NOMO-1 (cell line): Measurements from ENCODE around the gene PRR30.

ENCODE experiments used
- DNase-seq, 2 experiments: peaks; one replicate each; lab custom pipeline; 2025; ENCODE audit not compliant: unreplicated experiment in 2 of 2; lab: John Stamatoyannopoulos, UW

The PRR30 gene

DNA sequence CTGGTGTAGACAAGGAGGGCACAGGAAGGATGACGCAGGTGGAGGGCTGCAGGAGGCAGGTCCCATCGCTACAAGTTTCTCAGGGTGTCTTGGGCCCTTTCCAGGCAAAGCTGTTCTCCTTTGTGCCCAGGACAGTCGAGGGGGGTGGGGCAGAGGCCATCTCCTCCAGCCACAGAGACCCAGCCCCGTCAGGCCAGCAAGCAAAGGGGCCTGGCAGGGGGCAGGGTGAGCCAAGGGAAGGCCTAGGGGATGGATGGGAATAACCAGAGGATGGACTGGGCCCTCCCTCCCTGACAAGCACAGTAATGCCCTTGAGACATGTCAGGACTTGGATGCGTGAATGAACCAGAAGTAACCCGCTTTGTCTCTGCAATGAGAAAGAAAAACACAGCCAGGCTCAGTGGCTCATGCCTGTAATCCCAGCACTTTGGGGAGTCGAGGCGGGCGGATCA is 15.9 kb upstream of the PRR30 start:
- DNase-seq: no peak

DNA sequence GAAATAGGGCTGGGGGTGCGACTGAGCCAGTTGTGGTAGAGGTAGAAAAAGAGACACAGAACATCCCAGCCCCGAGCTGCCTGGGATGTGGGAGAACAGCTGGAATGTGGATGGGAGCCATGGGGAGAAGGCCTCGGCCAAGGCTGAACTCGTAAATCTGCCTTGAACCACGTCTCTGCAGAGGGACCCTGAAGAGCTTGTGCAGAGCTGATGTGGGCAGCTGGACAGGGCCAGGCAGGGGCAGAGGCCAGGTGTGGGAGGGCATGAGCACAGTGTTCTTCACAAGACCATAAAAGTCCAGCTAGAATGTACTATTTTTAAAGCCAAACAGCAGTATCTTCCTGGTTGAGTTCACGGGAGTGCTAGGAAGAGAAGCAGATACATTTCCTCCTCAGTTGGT is 15.3 kb upstream of the PRR30 start:
- no peak for DNase-seq

DNA sequence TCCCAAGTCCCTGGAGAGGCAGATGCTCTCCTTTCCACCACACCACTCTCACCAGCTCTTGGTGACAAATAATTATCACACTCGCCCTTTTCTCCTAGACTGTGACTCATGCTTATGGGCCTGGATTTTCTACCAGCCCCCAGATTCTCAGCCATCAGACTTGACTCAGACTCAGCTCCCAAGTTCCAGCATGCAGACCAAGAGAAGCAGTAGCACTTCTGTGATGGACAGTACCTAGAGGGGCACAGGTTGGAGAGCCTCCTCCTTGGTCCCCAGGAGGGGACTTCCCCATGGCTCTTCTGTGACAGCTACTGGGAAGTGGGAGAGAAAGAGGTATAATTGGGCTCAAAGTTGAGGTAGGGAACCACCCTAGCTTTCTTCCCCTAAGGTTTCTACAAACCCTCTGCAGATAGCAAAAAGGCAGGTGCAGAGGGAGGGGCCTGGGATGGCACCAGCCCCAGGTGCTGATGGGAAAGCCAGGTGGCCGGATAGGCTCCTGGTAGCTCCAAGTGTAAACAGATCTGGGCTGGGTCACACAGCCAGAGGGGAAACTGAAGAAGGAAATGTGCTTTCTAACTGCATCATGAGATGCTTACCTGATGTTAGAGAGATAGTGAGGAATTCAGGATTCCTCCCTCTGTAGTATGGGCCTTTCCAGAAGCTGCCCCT is 13.7 kb upstream of the PRR30 start:
- no peak for DNase-seq

DNA sequence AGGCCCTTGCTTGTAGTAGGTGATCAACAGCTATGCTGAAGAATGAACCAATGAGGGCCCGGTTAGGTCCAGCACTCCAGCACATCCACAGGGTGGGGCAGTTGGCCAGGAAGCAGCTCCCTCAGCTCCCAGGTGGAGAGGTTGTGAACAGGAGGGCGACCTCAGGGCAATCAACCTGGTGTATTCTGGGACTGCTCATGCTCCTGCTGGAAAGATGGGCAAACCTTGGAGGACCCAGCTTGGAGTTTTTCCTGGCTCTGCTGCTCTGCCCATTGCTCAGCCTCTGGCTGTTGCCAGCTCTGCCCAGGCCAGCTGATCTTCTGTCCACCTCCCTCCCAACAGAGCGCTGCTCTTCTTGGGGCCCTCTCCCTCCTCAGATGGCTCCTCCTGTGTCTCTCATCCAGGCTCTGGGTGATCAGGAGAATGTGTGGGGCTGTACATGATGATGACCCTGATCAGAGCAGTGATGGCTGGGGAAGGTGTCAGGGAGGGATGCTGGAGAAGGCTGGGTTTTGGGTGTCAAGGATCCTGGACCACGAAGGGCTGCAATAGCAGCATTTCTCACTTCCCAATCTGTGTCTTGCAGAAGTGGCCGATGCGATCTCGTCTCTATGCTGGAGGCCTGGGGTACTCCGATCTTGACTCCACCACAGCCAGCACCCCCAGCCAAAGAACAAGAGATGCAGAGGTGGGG is 13.0 kb upstream of the PRR30 start:
- DNase-seq: no peak

DNA sequence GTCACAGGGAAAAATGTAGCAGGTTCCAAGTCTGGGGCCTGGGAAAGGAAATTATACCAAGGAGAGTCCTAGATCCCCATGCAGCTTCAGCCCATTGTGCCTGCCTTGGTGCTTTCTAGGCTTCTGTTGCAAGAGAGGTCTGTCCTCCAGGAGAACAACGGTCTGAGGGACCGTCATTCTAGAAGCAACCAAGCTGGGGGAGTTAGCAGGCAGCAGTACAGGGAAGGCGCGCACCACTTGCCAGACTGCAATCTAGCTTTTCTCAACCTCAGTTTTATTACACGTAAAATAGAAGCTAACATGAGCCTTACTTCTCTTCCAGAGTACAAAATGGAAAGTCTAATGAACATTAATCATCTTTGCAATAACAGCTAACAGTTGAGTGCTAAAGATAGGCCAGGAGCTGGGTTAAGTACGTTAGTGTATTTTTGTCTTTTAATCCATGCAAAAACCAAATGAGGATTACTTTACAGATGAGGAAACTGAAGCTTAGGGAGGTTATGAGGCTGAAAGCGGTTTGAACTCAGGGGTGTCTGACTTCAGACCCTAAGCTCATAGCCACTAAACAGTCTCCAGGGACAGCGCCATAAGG is 11.5 kb upstream of the PRR30 start:
- DNase-seq: peak; percentile 27 to 54

DNA sequence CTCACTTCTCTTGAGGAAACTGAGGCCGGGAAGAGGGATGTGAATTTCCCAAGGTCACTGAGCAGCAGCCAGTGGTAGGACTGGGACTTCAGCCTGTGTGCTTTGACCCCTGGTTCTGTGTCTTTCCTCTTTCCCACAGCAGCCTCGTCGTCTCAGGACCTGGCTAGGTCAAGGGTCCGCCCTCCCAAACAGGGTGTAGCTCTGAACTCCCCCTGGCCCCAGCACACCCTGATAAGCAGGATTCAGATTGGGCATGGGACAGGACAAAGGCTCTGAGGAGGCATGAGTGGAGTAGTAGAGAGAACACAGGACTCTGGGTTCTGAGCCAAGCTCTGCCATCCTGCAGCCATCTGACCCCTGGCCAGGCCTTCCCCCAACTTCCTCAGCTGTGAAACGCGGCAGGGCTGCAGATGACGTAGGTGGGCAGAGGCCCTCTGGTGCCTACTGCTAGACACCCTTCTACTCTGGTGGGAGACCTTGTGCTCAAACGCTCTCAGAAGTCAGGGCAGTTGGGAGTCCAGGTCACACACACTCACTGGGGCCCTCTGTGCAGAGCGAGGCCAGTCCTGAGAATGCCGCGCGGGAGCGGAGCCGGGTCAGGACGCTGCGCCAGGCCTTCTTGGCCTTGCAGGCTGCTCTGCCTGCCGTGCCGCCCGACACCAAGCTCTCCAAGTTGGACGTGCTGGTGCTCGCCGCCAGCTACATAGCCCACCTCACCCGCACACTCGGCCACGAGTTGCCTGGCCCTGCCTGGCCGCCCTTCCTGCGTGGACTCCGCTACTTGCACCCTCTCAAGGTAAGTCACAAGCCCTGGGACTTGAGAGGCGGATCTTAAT is 10.6 kb upstream of the PRR30 start:
- no peak for DNase-seq

DNA sequence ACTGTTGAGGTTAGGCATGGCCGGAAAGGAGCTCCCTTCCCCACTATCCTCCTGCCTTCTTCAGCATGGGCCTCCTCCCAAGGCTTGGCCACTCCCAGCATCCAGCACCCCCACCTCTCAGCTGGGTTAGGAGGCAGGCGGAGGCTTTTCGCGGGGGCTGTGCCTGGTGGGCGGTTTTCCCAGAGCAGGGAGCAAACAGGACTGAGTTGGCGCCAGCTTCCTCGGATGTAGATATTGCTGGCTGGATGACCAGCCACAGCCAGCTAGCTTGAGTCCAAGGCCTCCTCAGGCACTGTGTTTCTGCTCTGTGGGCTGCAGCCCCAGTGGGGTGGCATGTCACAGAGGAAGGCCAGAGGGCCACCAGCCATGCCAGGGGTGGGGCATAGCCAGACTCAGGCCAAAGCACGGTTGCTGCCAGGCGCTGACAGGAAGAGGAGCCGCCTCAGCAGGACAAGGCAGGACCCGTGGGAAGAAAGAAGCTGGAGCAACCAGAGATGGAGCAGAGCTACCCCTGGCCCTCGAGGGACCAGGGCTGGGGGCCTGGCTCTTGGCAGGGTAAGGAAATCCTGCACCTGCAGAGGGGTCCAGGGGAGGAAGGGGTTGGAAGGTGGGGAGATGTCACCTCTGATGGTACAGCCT is 9.7 kb upstream of the PRR30 start, which contains the start of gene TCF23:
TSS of gene TCF23 (plus strand) at position 204 of the 639 bp plus-strand sequence. CDS start at position 334, 130 bp downstream.
- no peak for DNase-seq

DNA sequence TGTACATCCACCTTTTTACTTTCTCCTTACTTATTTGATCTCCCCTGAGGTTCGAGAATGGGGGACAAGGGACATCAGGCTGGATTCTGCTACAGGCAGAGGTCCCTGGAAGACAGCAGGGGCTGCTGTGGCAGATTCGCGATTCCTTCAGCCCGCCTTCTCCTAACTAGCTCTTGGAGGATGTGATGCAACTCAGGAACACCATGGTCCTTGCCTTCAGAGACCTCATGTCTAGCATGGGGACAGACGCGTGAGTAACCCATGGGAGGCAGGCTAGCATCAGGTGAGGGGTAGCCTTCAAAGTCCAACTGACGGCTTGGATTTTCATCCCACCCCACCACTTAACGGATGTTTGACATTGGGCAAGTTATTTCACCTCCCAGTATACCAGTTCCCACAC is 8.7 kb upstream of the PRR30 start:
- no peak for DNase-seq

DNA sequence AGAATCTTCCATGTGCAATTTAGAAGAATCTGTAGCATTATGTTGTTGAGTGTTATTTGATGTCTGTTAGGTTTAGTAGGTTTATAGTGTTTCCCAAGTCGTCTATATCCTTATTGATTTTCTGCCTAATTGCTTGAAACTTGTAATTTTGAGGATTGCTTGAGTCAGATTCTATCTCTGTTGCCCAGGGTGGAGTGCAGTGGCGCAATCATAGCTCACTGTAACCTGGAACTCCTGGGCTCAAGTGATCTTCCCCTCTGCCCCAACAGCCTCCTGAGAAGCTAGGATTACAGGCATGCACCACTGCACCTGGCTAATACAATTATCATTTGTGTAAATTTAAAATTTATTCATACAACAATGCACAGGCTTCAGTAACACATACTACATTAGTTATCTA is 6.5 kb upstream of the PRR30 start:
- DNase-seq: no peak

DNA sequence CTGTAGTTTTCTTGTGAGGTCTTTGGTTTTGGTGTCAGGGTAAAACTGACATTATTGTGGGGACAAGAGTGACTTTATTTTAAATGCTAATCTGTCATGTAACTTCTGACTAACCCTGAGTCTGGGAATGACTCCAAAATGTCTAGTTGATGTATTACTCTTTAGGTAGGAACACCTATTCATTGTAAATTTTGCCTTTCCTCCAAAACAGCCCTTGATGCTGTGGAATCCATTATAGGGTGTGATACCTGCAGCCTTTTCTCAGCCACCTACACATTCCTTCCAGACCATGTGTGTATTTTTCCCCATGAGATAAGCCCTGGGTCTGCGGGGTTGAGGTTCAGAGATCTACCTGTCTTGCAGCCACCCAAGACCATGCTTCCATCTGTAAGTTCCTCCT is 4.1 kb upstream of the PRR30 start:
- no peak for DNase-seq

DNA sequence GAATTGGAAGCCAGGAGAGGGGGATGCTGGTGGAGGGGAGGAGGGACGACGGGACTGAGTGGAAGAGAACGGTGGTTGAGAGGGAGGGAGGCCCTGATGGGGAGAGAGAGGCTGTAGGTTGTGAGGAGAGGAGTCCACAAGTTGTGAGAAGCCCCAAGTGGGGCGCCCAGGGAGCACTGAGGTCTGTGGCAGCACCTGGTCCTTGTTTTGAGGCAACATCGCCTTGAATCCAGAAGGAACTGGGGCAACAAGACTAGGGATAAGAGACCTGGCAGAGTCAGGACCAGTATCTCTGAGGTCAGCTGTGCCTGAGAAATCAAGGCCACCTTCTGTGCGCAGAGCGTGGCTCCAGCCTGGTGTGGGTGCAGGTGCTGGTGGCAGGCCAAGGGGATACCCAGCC is 1.1 kb downstream of the PRR30 start:
- no peak for DNase-seq

DNA sequence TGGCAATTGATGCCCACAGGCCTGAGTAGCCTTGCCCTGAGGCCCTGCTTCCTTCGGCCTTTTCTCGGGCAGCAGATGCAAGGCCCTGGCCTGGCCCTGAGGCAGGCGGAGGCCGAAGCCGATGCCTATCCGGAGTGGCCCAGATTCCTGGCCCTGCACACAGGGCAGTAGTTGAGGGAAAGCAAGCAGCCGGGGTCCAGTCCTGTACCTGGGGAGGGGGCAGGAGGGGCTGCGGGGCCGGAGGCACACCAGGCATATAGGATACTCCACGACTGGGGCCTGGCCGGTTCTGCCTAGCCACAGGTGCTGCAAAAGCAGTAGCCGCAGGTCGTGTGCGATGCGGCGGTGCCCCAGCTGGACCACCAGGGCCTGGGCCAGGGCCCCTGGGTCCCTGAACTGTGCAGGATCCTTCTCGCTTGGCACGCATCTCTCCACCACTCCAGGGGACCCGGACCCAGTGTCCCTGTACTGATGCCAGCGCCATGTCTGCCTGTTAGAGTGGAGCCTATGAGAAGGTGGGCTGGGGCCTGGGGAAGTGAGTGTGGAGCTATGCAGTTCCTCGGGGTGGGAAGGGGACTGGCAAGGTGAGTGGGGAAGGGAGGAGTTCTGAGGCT is 1.8 kb downstream of the PRR30 start:
- DNase-seq: no peak

DNA sequence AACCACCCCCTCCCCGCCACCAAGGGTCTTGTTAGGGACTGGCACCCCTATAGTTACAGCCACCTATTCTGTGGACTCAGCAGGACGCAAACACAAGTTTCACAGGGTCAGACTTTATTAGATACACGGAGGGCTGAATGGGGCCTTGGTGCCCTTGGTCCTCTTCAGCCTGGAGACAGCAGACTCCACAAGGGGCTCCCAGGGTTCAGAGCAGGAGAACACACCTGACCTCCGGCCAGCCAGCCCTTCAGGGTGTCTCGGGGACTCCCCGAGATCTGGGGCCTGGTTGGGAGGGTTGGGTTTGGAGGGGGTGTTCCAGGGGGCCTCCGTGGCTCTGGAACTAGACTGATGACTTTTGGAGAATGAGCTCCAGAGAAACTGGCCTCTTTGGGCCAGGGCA is 2.5 kb downstream of the PRR30 start:
- no peak for DNase-seq

DNA sequence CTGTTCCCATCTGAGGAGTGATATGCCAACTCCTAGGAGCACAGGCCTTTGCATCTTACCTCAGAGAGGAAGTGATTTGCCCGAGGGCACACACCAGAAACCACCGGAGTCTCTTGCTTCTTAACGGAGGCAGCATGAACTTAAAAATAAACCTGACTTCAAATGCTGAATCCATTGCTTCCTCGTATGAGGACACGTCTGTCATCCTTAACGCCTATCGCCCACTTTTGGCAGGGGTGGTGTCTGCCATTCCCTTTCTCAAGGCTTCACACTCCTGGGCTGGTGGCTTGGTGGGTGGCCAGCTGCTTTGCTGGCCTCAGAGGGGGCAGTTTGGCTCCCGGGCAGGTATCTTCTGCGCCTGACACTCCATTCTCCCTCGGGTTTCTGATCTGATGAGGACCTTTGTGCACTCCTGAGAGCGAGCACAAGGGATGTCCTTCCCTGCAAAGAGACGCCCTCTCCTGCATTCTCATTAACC is 3.7 kb downstream of the PRR30 start:
- peak in 1 of 2 experiments; percentile 52 for DNase-seq

DNA sequence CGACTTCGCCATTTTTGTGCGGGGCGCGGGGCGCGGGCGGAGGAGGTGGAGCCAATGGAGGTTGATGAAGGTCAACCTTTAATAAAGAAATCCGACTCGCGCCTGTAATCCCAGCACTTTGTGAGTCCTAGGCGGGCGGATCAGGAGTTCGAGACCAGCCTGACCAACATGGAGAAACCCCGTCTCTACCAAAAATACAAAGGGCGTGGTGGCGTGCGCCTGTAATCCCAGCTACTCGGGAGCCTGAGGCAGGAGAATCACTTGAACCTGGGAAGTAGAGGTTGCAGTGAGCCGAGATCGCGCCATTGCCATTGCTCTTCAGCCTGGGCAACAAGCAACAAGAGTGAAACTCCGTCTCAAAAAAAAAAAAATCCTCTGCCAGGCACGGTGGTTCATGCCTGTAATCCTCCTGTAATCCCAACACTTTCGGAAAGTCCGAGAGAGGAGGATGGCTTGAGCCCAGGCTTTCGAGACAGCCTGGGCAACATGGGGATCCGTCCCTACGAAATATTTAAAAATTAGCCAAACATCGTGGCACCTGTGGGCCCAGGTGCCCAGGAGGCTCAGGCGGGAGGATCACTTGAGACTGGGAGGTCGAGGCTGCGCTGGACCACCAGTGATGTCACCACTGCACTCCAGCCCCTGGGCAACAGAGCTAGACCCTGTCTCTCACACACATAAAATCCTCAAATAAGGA is 4.3 kb downstream of the PRR30 start:
- DNase-seq: no peak

DNA sequence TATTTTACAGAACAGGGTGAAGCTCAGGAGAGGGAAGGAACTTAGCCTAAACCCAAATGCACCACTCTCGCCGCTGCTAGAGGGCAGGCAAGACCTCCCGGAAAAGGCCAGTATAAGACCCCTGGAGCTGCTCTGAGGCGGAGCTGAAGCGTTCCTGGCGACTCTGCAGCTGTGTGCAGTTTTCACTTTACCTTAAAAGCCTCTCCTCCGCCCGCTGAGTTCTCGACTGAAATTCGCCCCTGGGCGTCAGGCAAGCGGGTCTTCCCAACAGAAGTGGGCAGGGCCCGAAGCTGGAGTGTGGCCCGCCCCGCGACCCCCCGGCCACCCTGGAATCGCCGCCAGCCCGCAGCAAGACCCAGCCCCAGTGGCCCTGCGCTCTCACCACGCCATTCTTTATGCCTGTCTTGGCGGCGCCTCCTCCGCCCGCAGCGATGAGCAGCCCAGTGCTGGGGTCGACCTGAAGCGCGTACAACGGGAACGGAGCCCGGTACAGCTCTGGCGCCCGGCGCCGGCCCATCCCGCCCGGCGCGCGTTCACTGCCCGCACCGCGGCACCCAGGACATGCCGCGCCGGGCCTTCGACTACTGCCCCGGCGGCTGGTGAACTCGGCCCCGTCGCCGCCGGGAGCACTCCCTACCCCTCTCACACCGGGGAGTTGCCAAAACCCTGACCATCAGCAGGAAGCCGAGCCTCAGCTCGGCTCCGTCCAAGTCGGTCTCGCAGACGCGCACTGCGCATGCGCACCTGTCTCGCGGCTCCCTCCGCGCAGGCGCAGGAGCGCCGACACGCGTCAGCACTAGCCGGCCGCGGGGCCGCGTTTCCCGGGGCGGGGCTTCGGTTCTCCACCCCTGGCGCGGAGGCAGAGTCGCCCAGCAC is 5.1 kb downstream of the PRR30 start, which contains the start of gene PREB:
TSS of gene PREB (minus strand) at position 732 of the 876 bp plus-strand sequence. CDS start at position 517, 215 bp downstream.
- peak; percentile 93 to 96 for DNase-seq

DNA sequence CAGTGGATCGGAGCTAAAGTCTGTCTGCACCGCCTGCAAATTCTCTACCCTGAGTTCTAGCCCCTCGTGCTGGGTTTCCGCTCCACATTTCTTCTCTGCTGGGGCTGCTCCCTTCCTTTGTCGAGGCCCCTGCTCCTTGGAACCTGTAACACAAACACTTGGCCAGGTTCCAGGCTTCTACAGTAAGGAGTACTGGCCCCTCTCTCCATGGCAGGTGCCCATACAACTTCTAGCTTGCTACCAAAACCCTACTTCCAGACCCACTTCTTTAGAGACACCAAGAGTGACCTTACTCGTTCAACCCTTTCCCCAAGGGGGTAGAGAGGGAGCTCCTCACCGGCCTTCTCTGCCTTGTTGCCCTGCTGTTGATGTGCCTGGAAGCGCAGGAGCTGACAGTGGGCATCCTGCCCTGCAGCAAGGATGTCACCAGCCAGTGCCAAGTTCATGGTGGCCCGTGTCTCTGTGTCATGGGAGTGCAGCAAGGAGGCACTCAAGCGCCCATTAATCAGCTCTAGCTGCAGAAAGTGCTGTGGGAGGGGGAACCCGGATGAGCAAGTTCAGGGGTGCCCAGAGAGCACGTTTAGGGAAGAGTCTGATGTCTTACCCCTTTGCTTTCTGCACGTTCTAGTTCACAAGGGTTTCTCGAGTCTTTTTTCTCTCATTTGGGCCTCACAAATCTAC is 5.9 kb downstream of the PRR30 start:
- no peak for DNase-seq

DNA sequence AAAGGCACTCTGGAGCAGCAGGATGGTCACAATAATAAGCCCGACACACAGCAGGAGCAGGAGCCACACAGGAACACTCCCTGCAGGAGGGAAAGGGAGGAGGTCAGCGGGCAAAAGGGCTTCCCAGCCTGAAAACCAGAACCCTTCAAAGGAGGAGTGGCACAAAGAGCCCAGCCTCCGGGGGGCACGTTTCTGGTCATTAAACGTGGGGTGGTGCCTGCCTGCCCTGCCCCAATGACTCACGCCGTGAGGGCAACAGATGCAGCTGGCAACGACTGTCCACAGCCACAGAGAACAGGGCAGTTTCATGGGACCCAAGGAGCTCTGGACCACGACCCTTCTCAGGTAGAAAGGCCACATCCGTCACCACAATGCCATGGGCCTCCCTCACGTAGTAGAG is 7.8 kb downstream of the PRR30 start:
- no peak for DNase-seq
